Measurements from ENCODE around the gene PPP1R12A. TPM values are rescaled to one million over a fixed set of nuclear protein-coding genes. Genes with fewer than 3 reads are reported as not detected.

The PPP1R12A gene
- polyA plus RNA-seq, 3 donors: 26.2 to 57.2 (median 33.1) TPM

GRCh38 chr12:79891506-79892162 is 43.3 kb downstream of the PPP1R12A start:
- H3K4me1 Mint-ChIP-seq: peaks cover 41% of the 10 kb centered on the region
- peaks cover 3 to 4% of the 10 kb centered on the region in 2 donors for H3K36me3 Mint-ChIP-seq
- peak overlapping the region in 2 of 7 donors; percentile 37 for H3K27ac Mint-ChIP-seq
- Histone ChIP-seq H3K4me3 (replicated peaks in 1 of 3; ENCODE audit: low read depth in 2 of 3, low read length in 3 of 3) (no peak overlapping the region), H3K36me3 (replicated peaks in 1 of 2; ENCODE audit: control insufficient read depth in 1 of 2, insufficient read depth in 2 of 2, low read length in 2 of 2) (no peaks in the 10 kb centered on the region), H4K20me1 (ENCODE audit: insufficient read depth, low read length) (peaks cover 100% of the 10 kb centered on the region), H3K4me1 (ENCODE audit: control insufficient read depth in 1 of 2, insufficient read depth in 2 of 2, low read length in 2 of 2) (peaks cover 6 to 9% of the 10 kb centered on the region in 2 donors), H2AFZ (ENCODE audit: insufficient read depth, low read depth, low read length, poor library complexity, severe bottlenecking) (no peak overlapping the region), H3K9ac (ENCODE audit: insufficient read depth, low read length, poor library complexity, severe bottlenecking) (no peak overlapping the region), H3K4me2 (replicated peaks; ENCODE audit: extremely low read depth, low read length, poor library complexity, severe bottlenecking) (no peak overlapping the region), H3K27ac (ENCODE audit: low read depth in 1 of 2, low read length in 2 of 2) (peak overlapping the region in 1 of 2 donors; percentile 27), H3K9me3 (replicated peaks in 1 of 2; ENCODE audit: control insufficient read depth in 1 of 2, insufficient read depth in 1 of 2, low read length in 2 of 2) (no peaks in the 10 kb centered on the region), H3K27me3 (ENCODE audit: control insufficient read depth in 2 of 2, insufficient read depth in 2 of 2, low read length in 2 of 2) (no peaks in the 10 kb centered on the region), H3K79me2 (ENCODE audit: insufficient read depth, low read length) (peaks cover 100% of the 10 kb centered on the region)
- H3K27me3 Mint-ChIP-seq (ENCODE audit: low read depth in 3 of 3): no peaks in the 10 kb centered on the region
- TF ChIP-seq CTCF (IDR thresholded peaks at IDR 0.05): no peak
- peaks cover 0 to 2% (median 0%) of the 10 kb centered on the region in 7 donors for H3K9me3 Mint-ChIP-seq
- no peak overlapping the region for H3K4me3 Mint-ChIP-seq
- intact Hi-C loops (cut with micrococcal nuclease): no loop called here
- 100% methylated on average over 1 of the region's 2 CpGs for WGBS (ENCODE audit: insufficient coverage)
- DNase-seq: no peak

- no CpG with 5 or more reads among the region's 1 CpG for WGBS (ENCODE audit: insufficient coverage)
- no peaks in the 10 kb centered on the region for H3K27me3 Mint-ChIP-seq (ENCODE audit: low read depth in 3 of 3)
- Histone ChIP-seq H3K4me2 (replicated peaks; ENCODE audit: extremely low read depth, low read length, poor library complexity, severe bottlenecking) (no peak overlapping the region), H2AFZ (ENCODE audit: insufficient read depth, low read depth, low read length, poor library complexity, severe bottlenecking) (no peak overlapping the region), H3K9me3 (replicated peaks in 1 of 2; ENCODE audit: control insufficient read depth in 1 of 2, insufficient read depth in 1 of 2, low read length in 2 of 2) (no peaks in the 10 kb centered on the region), H3K4me3 (replicated peaks in 1 of 3; ENCODE audit: low read depth in 2 of 3, low read length in 3 of 3) (no peak overlapping the region), H3K27me3 (ENCODE audit: control insufficient read depth in 2 of 2, insufficient read depth in 2 of 2, low read length in 2 of 2) (no peaks in the 10 kb centered on the region), H3K27ac (ENCODE audit: low read depth in 1 of 2, low read length in 2 of 2) (peak overlapping the region in 1 of 2 donors; percentile 17), H3K36me3 (replicated peaks in 1 of 2; ENCODE audit: control insufficient read depth in 1 of 2, insufficient read depth in 2 of 2, low read length in 2 of 2) (no peaks in the 10 kb centered on the region), H4K20me1 (ENCODE audit: insufficient read depth, low read length) (peaks cover 99% of the 10 kb centered on the region), H3K79me2 (ENCODE audit: insufficient read depth, low read length) (peaks cover 100% of the 10 kb centered on the region), H3K9ac (ENCODE audit: insufficient read depth, low read length, poor library complexity, severe bottlenecking) (no peak overlapping the region), H3K4me1 (ENCODE audit: control insufficient read depth in 1 of 2, insufficient read depth in 2 of 2, low read length in 2 of 2) (peaks cover 21 to 27% of the 10 kb centered on the region in 2 donors)
- H3K27ac Mint-ChIP-seq: peak overlapping the region in 3 of 7 donors; percentile 26 to 80 (median 60)
- DNase-seq: no peak
- peaks cover 0 to 2% (median 0%) of the 10 kb centered on the region in 7 donors for H3K9me3 Mint-ChIP-seq
- intact Hi-C loops (cut with micrococcal nuclease): loop anchor here in 1 of 2 donors (10.0 kb wide), 1 partner anchor 47 kb away; the partner anchor contains the start of gene PPP1R12A
- H3K36me3 Mint-ChIP-seq: peaks cover 3 to 4% of the 10 kb centered on the region in 2 donors
- H3K4me3 Mint-ChIP-seq: no peak overlapping the region
- TF ChIP-seq CTCF (IDR thresholded peaks at IDR 0.05): no peak
- peaks cover 47% of the 10 kb centered on the region for H3K4me1 Mint-ChIP-seq
Measured at GRCh38 chr12:79887890-79888289, 47.0 kb downstream of the PPP1R12A start.

All from CD14-positive monocyte (primary cell).